ENCODE measurements around the gene DNAH7. TPM values are rescaled to one million over a fixed set of nuclear protein-coding genes. Genes with fewer than 3 reads are reported as not detected.
A peak's percentile ranks its signal among the peaks of the same experiment; 100 is the strongest.

DNAH7 gene
- total and polyA plus RNA-seq, 2 experiments from 2014 or later: 0.35 to 1.1 TPM

DNA sequence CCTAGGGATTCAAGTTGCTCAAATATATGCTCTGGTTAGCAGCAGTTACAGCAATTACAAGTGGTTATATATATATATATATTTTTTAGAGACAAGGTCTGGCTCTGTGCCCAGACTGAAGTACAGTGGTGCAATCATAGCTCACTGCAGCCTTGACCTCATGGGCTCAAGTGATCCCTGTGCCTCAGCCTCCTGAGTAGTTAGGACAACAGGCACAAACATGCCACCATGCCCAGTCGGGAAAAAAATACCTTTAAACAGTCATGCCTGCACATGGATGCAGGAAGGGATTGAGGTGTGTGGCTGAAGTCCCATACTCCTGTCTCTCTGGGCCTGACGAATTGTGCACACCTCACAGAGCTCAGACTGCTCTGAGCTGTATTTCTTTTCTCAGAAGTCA lies 19.6 kb upstream of the DNAH7 start (continued):
- TF ChIP-seq, protein P1, sequence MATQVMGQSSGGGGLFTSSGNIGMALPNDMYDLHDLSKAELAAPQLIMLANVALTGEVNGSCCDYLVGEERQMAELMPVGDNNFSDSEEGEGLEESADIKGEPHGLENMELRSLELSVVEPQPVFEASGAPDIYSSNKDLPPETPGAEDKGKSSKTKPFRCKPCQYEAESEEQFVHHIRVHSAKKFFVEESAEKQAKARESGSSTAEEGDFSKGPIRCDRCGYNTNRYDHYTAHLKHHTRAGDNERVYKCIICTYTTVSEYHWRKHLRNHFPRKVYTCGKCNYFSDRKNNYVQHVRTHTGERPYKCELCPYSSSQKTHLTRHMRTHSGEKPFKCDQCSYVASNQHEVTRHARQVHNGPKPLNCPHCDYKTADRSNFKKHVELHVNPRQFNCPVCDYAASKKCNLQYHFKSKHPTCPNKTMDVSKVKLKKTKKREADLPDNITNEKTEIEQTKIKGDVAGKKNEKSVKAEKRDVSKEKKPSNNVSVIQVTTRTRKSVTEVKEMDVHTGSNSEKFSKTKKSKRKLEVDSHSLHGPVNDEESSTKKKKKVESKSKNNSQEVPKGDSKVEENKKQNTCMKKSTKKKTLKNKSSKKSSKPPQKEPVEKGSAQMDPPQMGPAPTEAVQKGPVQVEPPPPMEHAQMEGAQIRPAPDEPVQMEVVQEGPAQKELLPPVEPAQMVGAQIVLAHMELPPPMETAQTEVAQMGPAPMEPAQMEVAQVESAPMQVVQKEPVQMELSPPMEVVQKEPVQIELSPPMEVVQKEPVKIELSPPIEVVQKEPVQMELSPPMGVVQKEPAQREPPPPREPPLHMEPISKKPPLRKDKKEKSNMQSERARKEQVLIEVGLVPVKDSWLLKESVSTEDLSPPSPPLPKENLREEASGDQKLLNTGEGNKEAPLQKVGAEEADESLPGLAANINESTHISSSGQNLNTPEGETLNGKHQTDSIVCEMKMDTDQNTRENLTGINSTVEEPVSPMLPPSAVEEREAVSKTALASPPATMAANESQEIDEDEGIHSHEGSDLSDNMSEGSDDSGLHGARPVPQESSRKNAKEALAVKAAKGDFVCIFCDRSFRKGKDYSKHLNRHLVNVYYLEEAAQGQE (IDR thresholded peaks at IDR 0.05; ENCODE audit: unreplicated experiment): no peak

DNA sequence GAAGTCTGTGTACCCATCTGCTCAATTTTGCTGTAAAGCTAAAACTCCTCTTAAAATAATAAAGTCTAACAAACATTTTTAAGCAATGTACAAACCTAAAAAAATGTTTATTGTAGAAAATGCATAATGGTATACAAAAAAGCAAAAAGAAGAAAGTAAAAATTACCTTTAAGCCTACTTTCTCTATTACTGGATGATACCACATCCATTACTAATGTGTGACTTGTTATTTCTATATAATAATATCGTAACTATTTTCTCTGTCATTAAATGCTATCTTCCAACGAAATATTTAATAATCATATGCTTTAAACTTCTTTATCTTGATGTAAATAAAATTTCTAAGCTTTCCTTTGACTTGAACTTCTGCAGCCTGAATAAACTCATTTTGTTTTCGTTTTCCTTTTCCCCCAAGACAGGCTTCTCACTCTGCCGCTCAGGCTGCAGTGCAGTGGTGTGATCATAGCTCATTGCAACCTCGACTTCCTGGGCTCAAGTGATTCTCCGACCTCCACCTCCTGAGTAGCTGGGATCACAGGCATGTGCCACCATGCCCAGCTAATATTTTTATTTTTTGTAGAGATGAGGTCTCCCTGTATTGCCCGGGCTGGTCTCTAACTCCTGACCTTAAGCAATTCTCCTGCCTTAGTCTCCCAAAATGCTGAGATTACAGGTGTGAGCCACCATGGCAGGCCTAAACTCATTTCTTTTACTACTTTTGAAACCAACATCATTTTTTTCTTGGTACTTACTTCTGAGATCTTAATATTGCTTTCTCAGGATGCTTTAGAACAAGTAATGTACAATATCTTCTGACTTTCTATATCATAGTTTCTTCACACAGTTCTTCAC lies 18.1 kb upstream of the DNAH7 start:
- DNase-seq (ENCODE audit: low spot score) (no peak), ATAC-seq (no peak)
- H3K27me3 Mint-ChIP-seq (ENCODE audit: insufficient read depth, low read depth, poor library complexity): peaks cover 2% of the 10 kb centered on the region
- Histone ChIP-seq H3K27ac (ENCODE audit: low read depth) (no peak overlapping the region), H3K4me2 (no peak overlapping the region), H3K79me2 (replicated peaks; ENCODE audit: insufficient read depth) (no peaks in the 10 kb centered on the region), H2AFZ (peak overlapping the region; percentile 74; the same call in 1 of the 2 replicates), H3K9me2 (ENCODE audit: insufficient read depth) (no peaks in the 10 kb centered on the region), H3K4me3 (no peak overlapping the region), H3K36me3 (ENCODE audit: insufficient read depth) (no peaks in the 10 kb centered on the region; the same call in 1 of the 2 replicates), H3F3A (replicated peaks; ENCODE audit: low read depth) (no peaks in the 10 kb centered on the region), H3K4me1 (ENCODE audit: insufficient read depth) (no peaks in the 10 kb centered on the region), H3K27me3 (ENCODE audit: insufficient read depth) (no peaks in the 10 kb centered on the region), H4K20me1 (replicated peaks; ENCODE audit: insufficient read depth) (no peaks in the 10 kb centered on the region)
- no peak overlapping the region for H3K4me3 Mint-ChIP-seq
- H3K9me3 Mint-ChIP-seq: peaks cover 50% of the 10 kb centered on the region
- no peak overlapping the region for H3K27ac Mint-ChIP-seq
- peaks cover 37% of the 10 kb centered on the region for H3K36me3 Mint-ChIP-seq (ENCODE audit: low read depth)
- no peaks in the 10 kb centered on the region for H3K4me1 Mint-ChIP-seq
- TF ChIP-seq STAT1 (IDR thresholded peaks at IDR 0.05; ENCODE audit: unreplicated experiment) (no peak), EZH2phosphoT487 (IDR thresholded peaks at IDR 0.05; ENCODE audit: unreplicated experiment) (no peak), CREB1 (CRISPR knock-in tag; IDR thresholded peaks at IDR 0.05; ENCODE audit: low read depth) (no peak), ZNF114 (CRISPR knock-in tag; IDR thresholded peaks at IDR 0.05) (no peak)
- TF ChIP-seq, protein P2, sequence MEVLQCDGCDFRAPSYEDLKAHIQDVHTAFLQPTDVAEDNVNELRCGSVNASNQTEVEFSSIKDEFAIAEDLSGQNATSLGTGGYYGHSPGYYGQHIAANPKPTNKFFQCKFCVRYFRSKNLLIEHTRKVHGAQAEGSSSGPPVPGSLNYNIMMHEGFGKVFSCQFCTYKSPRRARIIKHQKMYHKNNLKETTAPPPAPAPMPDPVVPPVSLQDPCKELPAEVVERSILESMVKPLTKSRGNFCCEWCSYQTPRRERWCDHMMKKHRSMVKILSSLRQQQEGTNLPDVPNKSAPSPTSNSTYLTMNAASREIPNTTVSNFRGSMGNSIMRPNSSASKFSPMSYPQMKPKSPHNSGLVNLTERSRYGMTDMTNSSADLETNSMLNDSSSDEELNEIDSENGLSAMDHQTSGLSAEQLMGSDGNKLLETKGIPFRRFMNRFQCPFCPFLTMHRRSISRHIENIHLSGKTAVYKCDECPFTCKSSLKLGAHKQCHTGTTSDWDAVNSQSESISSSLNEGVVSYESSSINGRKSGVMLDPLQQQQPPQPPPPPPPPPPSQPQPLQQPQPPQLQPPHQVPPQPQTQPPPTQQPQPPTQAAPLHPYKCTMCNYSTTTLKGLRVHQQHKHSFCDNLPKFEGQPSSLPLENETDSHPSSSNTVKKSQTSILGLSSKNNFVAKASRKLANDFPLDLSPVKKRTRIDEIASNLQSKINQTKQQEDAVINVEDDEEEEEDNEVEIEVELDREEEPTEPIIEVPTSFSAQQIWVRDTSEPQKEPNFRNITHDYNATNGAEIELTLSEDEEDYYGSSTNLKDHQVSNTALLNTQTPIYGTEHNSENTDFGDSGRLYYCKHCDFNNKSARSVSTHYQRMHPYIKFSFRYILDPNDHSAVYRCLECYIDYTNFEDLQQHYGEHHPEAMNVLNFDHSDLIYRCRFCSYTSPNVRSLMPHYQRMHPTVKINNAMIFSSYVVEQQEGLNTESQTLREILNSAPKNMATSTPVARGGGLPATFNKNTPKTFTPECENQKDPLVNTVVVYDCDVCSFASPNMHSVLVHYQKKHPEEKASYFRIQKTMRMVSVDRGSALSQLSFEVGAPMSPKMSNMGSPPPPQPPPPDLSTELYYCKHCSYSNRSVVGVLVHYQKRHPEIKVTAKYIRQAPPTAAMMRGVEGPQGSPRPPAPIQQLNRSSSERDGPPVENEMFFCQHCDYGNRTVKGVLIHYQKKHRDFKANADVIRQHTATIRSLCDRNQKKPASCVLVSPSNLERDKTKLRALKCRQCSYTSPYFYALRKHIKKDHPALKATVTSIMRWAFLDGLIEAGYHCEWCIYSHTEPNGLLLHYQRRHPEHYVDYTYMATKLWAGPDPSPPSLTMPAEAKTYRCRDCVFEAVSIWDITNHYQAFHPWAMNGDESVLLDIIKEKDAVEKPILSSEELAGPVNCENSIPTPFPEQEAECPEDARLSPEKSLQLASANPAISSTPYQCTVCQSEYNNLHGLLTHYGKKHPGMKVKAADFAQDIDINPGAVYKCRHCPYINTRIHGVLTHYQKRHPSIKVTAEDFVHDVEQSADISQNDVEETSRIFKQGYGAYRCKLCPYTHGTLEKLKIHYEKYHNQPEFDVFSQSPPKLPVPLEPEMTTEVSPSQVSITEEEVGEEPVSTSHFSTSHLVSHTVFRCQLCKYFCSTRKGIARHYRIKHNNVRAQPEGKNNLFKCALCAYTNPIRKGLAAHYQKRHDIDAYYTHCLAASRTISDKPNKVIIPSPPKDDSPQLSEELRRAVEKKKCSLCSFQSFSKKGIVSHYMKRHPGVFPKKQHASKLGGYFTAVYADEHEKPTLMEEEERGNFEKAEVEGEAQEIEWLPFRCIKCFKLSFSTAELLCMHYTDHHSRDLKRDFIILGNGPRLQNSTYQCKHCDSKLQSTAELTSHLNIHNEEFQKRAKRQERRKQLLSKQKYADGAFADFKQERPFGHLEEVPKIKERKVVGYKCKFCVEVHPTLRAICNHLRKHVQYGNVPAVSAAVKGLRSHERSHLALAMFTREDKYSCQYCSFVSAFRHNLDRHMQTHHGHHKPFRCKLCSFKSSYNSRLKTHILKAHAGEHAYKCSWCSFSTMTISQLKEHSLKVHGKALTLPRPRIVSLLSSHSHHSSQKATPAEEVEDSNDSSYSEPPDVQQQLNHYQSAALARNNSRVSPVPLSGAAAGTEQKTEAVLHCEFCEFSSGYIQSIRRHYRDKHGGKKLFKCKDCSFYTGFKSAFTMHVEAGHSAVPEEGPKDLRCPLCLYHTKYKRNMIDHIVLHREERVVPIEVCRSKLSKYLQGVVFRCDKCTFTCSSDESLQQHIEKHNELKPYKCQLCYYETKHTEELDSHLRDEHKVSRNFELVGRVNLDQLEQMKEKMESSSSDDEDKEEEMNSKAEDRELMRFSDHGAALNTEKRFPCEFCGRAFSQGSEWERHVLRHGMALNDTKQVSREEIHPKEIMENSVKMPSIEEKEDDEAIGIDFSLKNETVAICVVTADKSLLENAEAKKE (CRISPR knock-in tag; IDR thresholded peaks at IDR 0.05): no peak
- TF ChIP-seq, protein P3, sequence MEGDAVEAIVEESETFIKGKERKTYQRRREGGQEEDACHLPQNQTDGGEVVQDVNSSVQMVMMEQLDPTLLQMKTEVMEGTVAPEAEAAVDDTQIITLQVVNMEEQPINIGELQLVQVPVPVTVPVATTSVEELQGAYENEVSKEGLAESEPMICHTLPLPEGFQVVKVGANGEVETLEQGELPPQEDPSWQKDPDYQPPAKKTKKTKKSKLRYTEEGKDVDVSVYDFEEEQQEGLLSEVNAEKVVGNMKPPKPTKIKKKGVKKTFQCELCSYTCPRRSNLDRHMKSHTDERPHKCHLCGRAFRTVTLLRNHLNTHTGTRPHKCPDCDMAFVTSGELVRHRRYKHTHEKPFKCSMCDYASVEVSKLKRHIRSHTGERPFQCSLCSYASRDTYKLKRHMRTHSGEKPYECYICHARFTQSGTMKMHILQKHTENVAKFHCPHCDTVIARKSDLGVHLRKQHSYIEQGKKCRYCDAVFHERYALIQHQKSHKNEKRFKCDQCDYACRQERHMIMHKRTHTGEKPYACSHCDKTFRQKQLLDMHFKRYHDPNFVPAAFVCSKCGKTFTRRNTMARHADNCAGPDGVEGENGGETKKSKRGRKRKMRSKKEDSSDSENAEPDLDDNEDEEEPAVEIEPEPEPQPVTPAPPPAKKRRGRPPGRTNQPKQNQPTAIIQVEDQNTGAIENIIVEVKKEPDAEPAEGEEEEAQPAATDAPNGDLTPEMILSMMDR (conservative IDR thresholded peaks at IDR 0.05; ENCODE audit: low read depth in 2 of 2): no peak
- TF ChIP-seq, protein P1 (IDR thresholded peaks at IDR 0.05; ENCODE audit: unreplicated experiment): no peak
